Keratinocyte (primary cell): ENCODE measurements around the gene GMEB2.

ENCODE experiments used
- CTCF ChIP-seq, 3 experiments: IDR thresholded peaks in 1 of 3; conservative IDR thresholded peaks in 1 of 3; optimal IDR thresholded peaks in 1 of 3; 2 replicates in 2 of 3; 3 replicates in 1 of 3; pipeline versions ENCODE3 to v1.5.1; 2011; ENCODE audit warnings: low read length in 3 of 3, mild to moderate bottlenecking in 3 of 3, moderate library complexity in 2 of 3, control low read depth in 1 of 3, inconsistent platforms in 1 of 3; ENCODE audit not compliant: insufficient read depth in 2 of 3; ENCODE audit errors: extremely low read depth in 1 of 3
- EZH2 ChIP-seq: IDR thresholded peaks from one replicate; pipeline ENCODE4 v1.6.1; 2012; ENCODE audit warnings: inconsistent platforms, mild to moderate bottlenecking, low read length, moderate library complexity

- TF ChIP-seq CTCF (optimal IDR thresholded peaks at IDR 0.05 in 1 of 3, IDR thresholded peaks at IDR 0.05 in 1 of 3, conservative IDR thresholded peaks at IDR 0.05 in 1 of 3; ENCODE audit: extremely low read depth in 1 of 3, insufficient read depth in 2 of 3, low read length in 3 of 3) (no peak), EZH2 (no peak)
Observed at GRCh38 chr20:63642527-63643247, 15.8 kb upstream of the GMEB2 start.
